Left lobe of liver (tissue), 2 donors: ENCODE data around the gene TTC6. TPM values are rescaled to one million over a fixed set of nuclear protein-coding genes. Genes with fewer than 3 reads are reported as not detected.

ENCODE experiments used
- ATAC-seq: fragments of 200-7000 bp; cut with Tn5 transposase; one replicate; pipeline ENCODE4 v1.9.1; 2020; ENCODE audit warnings: mild to moderate bottlenecking, moderate library complexity
- DNase-seq: peaks from one replicate; pipeline ENCODE4 v3.0.0-alpha.2; 2020; ENCODE audit warnings: low spot score
- total RNA-seq: library from RNA; stranded (reverse); gene quantifications from one replicate; pipeline ENCODE4 v1.2.1, GENCODE V29; 2021
- donor health status: DM: no; HTN: no; CAD: no; lungs with moderate emphysema.
- donor health status: DM: no; HTN: yes; CAD: no.

TTC6 gene
- total RNA-seq, 1 donor from 2014 or later, result 5.0 TPM

- ATAC-seq, result peak; percentile 66
- peak; percentile 93 for DNase-seq
These were observed 586 bp downstream of the TTC6 start for GRCh38 chr14:37595809-37596621.

GRCh38 chr14:37596790-37597472, 1.5 kb downstream of the TTC6 start:
- DNase-seq (no peak), ATAC-seq (no peak)

GRCh38 chr14:37597538-37597913, 2.1 kb downstream of the TTC6 start:
- DNase-seq, result no peak
- ATAC-seq, result no peak

GRCh38 chr14:37597914-37598746, 2.7 kb downstream of the TTC6 start:
- DNase-seq (no peak), ATAC-seq (no peak)

- no peak for ATAC-seq
- DNase-seq, result no peak
These were observed 3.5 kb downstream of the TTC6 start for GRCh38 chr14:37598747-37599506.

- no peak for ATAC-seq
- no peak for DNase-seq
These were observed 4.3 kb downstream of the TTC6 start for GRCh38 chr14:37599507-37600368.

- DNase-seq (peak; percentile 66), ATAC-seq (peak; percentile 56)
These were observed 5.7 kb downstream of the TTC6 start for GRCh38 chr14:37600880-37601741.

- no peak for ATAC-seq
- no peak for DNase-seq
These were observed 6.4 kb downstream of the TTC6 start for GRCh38 chr14:37601865-37602264.

GRCh38 chr14:37602605-37603453, 7.4 kb downstream of the TTC6 start:
- ATAC-seq (peak; percentile 80), DNase-seq (peak; percentile 77)

GRCh38 chr14:37603688-37604251, 8.3 kb downstream of the TTC6 start:
- ATAC-seq (no peak), DNase-seq (no peak)

GRCh38 chr14:37606678-37607077, 11.2 kb downstream of the TTC6 start:
- DNase-seq (no peak), ATAC-seq (no peak)

GRCh38 chr14:37608649-37609048, 13.2 kb downstream of the TTC6 start:
- DNase-seq, result no peak
- ATAC-seq, result no peak

- DNase-seq, result no peak
- ATAC-seq, result no peak
These were observed 15.6 kb downstream of the TTC6 start for GRCh38 chr14:37610945-37611523.

- no peak for DNase-seq
- no peak for ATAC-seq
These were observed 20.3 kb downstream of the TTC6 start for GRCh38 chr14:37615582-37616289.

- ATAC-seq, result no peak
- no peak for DNase-seq
These were observed 21.4 kb downstream of the TTC6 start for GRCh38 chr14:37616853-37617252.

- no peak for DNase-seq
- ATAC-seq, result no peak
These were observed 22.5 kb downstream of the TTC6 start for GRCh38 chr14:37617864-37618365.
